ENCODE measurements around the gene NDUFA13. TPM values are rescaled to one million over a fixed set of nuclear protein-coding genes. Genes with fewer than 3 reads are reported as not detected.

Gene NDUFA13
- total RNA-seq, 1 experiment from 2014 or later: 354 TPM

- TF ChIP-seq CTCF (IDR thresholded peaks at IDR 0.05; ENCODE audit: unreplicated experiment): no peak
- DNase-seq (ENCODE audit: unreplicated experiment): no peak
- Mint-ChIP-seq H3K4me1 (ENCODE audit: insufficient read depth, unreplicated experiment) (no peaks in the 10 kb centered on the region), H3K4me3 (ENCODE audit: unreplicated experiment) (no peak overlapping the region), H3K27ac (ENCODE audit: low read depth, unreplicated experiment) (no peak overlapping the region), H3K9me3 (ENCODE audit: unreplicated experiment) (no peaks in the 10 kb centered on the region), H3K36me3 (ENCODE audit: insufficient read depth, unreplicated experiment) (no peaks in the 10 kb centered on the region), H3K27me3 (ENCODE audit: insufficient read depth, unreplicated experiment) (no peaks in the 10 kb centered on the region)
- ChIA-PET CTCF (interaction anchor here (0.5 to 2.2 kb wide), 3 partner anchors 11 to 146 kb away, joined by 3 to 11 read pairs (median 3); no protein-coding TSS in a partner anchor), POLR2A (no interaction called here)
- intact Hi-C loops (cut with micrococcal nuclease): no loop called here
- BruUV-seq (replicated peaks): no TSS peak
These were observed 27.6 kb downstream of the NDUFA13 start for GRCh38 chr19:19543640-19544039.

DNA sequence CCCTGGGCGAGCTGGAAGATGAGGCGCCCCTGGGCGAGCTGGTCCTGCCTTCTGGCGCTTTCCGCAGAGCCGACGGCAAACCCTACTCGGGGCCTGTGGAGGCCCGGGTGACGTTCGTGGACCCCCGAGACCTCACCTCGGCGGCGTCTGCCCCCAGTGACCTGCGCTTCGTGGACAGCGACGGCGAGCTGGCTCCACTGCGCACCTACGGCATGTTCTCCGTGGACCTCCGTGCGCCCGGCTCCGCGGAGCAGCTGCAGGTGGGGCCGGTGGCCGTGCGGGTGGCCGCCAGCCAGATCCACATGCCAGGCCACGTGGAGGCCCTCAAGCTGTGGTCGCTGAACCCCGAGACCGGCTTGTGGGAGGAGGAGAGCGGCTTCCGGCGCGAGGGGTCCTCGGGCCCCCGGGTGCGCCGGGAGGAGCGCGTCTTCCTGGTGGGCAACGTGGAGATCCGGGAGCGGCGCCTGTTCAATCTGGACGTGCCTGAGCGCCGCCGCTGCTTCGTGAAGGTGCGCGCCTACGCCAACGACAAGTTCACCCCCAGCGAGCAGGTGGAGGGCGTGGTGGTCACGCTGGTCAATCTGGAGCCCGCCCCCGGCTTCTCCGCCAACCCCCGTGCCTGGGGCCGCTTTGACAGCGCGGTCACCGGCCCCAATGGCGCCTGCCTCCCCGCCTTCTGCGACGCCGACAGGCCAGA, 28.4 kb downstream of the NDUFA13 start:
- intact Hi-C loops (cut with micrococcal nuclease): no loop called here
- no peaks in the 10 kb centered on the region for H3K27me3 Mint-ChIP-seq (ENCODE audit: insufficient read depth, unreplicated experiment)
- no peak for TF ChIP-seq CTCF (IDR thresholded peaks at IDR 0.05; ENCODE audit: unreplicated experiment)
- H3K36me3 Mint-ChIP-seq (ENCODE audit: insufficient read depth, unreplicated experiment): no peaks in the 10 kb centered on the region
- peaks cover 6% of the 10 kb centered on the region for H3K4me1 Mint-ChIP-seq (ENCODE audit: insufficient read depth, unreplicated experiment)
- H3K27ac Mint-ChIP-seq (ENCODE audit: low read depth, unreplicated experiment): no peak overlapping the region
- ChIA-PET CTCF (interaction anchor here (0.6 to 2.2 kb wide), 3 partner anchors 9 to 147 kb away, joined by 3 to 11 read pairs (median 3); no protein-coding TSS in a partner anchor), POLR2A (no interaction called here)
- H3K9me3 Mint-ChIP-seq (ENCODE audit: unreplicated experiment): no peaks in the 10 kb centered on the region
- BruUV-seq (replicated peaks): no TSS peak
- DNase-seq (ENCODE audit: unreplicated experiment): no peak
- no peak overlapping the region for H3K4me3 Mint-ChIP-seq (ENCODE audit: unreplicated experiment)

- POLR2A ChIA-PET: no interaction called here
- Mint-ChIP-seq H3K36me3 (ENCODE audit: insufficient read depth, unreplicated experiment) (no peaks in the 10 kb centered on the region), H3K27me3 (ENCODE audit: insufficient read depth, unreplicated experiment) (no peaks in the 10 kb centered on the region), H3K9me3 (ENCODE audit: unreplicated experiment) (no peaks in the 10 kb centered on the region), H3K27ac (ENCODE audit: low read depth, unreplicated experiment) (no peak overlapping the region), H3K4me1 (ENCODE audit: insufficient read depth, unreplicated experiment) (peaks cover 6% of the 10 kb centered on the region), H3K4me3 (ENCODE audit: unreplicated experiment) (no peak overlapping the region)
- no peak for DNase-seq (ENCODE audit: unreplicated experiment)
- intact Hi-C loops (cut with micrococcal nuclease): no loop called here
- no peak for TF ChIP-seq CTCF (IDR thresholded peaks at IDR 0.05; ENCODE audit: unreplicated experiment)
- CTCF ChIA-PET: interaction anchor here (0.7 to 2.2 kb wide), 2 partner anchors 8 to 13 kb away, joined by 3 to 11 read pairs; no protein-coding TSS in a partner anchor
- no TSS peak for BruUV-seq (replicated peaks)
These were observed 29.0 kb downstream of the NDUFA13 start for GRCh38 chr19:19544954-19545591.

DNA sequence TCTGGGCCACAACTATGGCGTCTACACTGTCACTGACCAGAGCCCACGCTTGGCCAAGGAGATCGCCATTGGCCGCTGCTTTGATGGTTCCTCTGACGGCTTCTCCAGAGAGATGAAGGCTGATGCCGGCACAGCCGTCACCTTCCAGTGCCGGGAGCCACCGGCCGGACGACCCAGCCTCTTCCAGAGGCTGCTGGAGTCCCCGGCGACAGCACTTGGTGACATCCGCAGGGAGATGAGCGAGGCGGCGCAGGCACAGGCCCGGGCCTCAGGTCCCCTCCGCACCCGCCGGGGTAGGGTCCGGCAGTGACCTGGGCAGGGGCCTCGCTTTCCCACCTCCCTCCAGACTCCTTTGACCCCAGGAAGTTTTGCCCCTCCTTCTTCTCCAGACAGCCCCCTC, 29.7 kb downstream of the NDUFA13 start:
- TF ChIP-seq CTCF (IDR thresholded peaks at IDR 0.05; ENCODE audit: unreplicated experiment): no peak
- no peak overlapping the region for H3K27ac Mint-ChIP-seq (ENCODE audit: low read depth, unreplicated experiment)
- H3K9me3 Mint-ChIP-seq (ENCODE audit: unreplicated experiment): no peaks in the 10 kb centered on the region
- BruUV-seq (replicated peaks): no TSS peak
- no peaks in the 10 kb centered on the region for H3K27me3 Mint-ChIP-seq (ENCODE audit: insufficient read depth, unreplicated experiment)
- ChIA-PET POLR2A (no interaction called here), CTCF (interaction anchor here (0.5 to 0.7 kb wide), 2 partner anchors 10 to 98 kb away, joined by 3 to 4 read pairs; partner anchors contain the start of gene GMIP)
- no peak overlapping the region for H3K4me3 Mint-ChIP-seq (ENCODE audit: unreplicated experiment)
- DNase-seq (ENCODE audit: unreplicated experiment): no peak
- peaks cover 6% of the 10 kb centered on the region for H3K4me1 Mint-ChIP-seq (ENCODE audit: insufficient read depth, unreplicated experiment)
- intact Hi-C loops (cut with micrococcal nuclease): no loop called here
- no peaks in the 10 kb centered on the region for H3K36me3 Mint-ChIP-seq (ENCODE audit: insufficient read depth, unreplicated experiment)
